Glomerular visceral epithelial cell (primary cell): ENCODE data around the gene ZNF608.

Experiments used
- DNase-seq: peaks from one replicate; pipeline ENCODE4 v3.0.0-alpha.2; 2016; ENCODE audit errors: extremely low spot score

Gene ZNF608

GRCh38 chr5:124736805-124737188, 9.6 kb downstream of the ZNF608 start:
- DNase-seq: no peak

- DNase-seq: no peak
Observed at GRCh38 chr5:124736082-124736804, 10.2 kb downstream of the ZNF608 start.

DNA sequence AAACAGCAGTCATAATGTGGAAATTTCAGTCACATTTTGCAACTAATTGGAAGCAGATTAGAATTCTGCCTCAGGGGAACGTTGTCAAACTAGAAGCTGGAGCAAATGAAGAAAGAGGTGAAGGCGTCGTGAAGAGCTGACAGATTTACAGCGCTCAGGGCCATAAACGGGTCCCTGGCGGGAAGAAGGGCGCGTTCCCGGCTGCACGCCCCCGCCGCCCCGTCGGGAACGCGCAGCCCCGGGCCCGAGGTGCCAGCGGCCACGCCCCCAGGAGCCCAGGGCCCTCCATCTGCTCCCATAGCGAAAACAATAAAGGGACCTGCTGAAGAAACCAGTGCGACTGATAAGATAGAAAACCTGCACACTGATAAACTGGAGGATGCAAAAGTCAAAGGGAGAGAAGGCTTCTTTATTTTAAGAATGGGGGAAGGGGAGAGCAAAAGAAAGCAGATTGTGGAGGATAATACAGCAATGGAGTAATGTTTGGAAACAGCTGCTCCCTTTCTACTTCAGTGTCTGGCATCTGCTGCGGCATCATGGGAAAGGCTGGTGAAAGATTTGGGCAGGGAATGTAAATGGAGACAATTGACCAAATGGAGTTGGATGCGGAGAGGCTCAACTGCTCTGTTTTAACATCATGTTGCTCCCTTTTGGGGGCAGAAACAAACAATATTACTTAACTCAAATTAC, 11.1 kb downstream of the ZNF608 start:
- DNase-seq: no peak

GRCh38 chr5:124734574-124735168, 11.8 kb downstream of the ZNF608 start:
- no peak for DNase-seq

DNA sequence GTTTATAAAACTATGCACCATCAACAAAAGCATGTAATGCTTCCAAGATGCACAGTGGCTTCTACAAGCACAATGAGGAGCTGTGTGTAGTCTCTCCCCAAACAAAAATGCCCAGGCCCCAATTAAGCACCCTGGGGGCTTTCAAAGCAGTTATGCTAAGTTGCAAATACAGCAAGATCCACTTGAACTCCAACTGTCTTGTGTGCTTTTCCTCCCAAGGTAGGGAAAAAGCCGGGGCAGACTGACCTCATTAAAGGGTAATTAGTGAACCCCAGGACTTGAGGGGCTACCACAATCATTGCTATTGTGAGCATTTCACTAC, 13.1 kb downstream of the ZNF608 start:
- DNase-seq: no peak

DNA sequence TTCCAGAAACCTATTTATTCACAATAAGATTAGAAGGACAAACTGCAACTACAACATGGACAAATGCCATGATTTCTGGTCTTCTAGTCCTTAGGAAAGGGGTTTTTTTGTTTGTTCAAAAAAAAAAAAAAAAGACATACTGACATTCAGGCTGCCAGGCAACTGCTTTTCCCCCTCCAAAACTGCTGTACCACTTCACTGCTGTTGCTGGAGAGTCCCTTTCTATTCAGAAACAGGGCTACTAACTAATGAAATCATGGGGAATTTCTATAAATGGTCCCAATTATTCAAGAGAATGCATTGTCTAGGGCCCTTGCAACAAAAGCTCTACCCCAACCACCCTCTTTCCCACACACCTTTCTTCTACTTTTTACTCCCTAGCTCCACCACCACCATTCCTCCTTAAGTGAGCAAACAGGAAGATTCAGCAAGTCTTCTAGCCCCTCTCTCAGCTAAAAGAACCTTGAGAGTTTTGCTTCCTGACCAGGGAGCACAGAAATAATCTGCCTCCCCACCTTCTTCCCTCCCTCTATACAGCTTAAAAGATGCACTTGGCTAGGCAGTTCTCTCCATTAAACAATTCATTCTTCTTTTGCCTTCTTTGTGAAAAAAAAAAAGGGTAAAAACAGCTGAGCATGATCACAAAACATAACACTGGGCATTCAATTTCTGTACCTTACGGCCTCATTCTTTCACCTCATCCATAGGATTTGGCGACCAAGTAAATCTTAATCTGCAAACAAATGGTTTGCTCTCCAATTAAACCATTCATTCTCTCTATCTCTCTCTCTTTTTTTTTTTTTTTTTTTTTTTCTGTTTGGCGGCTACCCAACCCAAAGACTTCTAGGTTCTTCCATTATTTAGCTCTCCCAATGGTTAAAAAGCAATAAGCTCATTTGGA, 13.8 kb downstream of the ZNF608 start:
- no peak for DNase-seq

GRCh38 chr5:124730381-124730780, 16.1 kb downstream of the ZNF608 start:
- no peak for DNase-seq

DNA sequence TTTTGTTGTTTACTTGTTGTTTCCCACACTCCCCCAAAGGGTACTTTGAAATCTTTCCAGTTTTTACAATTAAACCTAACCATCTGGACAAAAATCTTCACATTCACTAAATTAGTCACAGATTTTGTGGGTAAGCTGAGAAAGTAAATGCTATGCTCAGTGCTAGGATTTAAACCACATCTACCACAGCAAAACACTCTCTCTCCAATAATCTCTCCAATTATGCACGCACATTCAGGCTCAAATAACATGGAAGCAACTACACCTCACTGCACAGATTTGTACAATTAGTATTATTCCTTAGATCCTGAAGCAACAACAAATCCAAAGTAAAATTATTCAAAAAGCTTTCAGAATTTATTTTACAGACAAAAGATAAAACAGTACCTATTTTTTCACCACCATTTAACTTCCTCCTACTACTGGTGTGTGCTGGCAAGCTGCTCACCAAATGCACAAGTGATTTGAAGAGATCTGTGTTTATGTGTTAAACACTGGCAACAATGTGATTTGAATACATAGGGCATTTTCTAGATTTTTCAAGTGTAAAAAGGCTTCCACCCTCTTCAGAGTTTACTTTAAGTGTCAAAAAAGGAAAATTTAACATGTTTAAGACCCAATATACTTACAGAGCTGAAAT, 16.6 kb downstream of the ZNF608 start:
- DNase-seq: peak; percentile 67

DNA sequence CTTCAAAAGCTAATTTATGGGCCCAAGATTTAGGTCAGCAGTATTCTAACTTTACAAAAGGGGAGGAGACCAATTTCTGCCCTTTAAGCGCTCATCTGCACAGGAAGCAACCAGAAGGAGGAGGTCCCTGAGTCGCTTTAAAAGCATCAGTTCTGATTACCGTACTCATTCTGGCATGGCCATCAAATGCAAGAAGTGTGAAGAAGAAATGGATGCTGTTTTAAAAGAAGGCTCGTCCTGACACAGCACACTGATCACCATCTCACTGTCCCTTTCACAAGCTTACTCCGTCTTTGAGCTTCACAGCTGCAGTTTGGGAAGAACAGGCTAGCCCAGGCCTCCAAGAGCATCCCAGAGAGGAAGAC, 17.5 kb downstream of the ZNF608 start:
- no peak for DNase-seq

DNA sequence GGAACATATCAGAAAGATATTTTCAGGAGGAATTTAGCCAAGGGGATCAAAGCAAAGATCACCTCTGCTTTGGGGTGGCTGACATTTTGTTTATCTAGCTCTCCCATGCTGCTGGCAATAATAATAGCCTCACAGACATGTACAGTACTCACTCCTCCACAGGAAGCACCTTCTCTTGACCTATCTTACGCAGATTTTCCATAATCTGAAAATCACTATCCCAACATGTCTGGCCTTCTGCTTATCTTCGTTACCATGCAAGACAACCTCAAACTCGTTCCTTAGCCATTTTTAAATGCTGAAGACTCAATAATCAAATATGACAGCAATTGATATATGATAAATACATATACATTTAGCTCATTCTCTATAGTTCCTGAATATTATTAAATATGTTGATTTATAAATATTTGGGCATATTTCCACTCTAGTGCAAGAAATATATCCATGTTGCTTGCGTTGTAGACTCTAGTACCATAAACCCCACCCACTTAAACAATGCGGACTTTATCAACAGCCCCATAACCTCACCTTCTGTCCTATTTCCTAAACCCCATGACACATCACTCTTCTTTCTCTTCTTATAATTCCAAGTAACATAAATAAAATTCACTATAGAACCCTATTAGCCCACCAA, 18.0 kb downstream of the ZNF608 start:
- DNase-seq: no peak

- DNase-seq: no peak
Observed at GRCh38 chr5:124726631-124727362, 19.6 kb downstream of the ZNF608 start.

GRCh38 chr5:124725622-124726258, 20.7 kb downstream of the ZNF608 start:
- no peak for DNase-seq

GRCh38 chr5:124725040-124725434, 21.4 kb downstream of the ZNF608 start:
- DNase-seq: no peak

DNA sequence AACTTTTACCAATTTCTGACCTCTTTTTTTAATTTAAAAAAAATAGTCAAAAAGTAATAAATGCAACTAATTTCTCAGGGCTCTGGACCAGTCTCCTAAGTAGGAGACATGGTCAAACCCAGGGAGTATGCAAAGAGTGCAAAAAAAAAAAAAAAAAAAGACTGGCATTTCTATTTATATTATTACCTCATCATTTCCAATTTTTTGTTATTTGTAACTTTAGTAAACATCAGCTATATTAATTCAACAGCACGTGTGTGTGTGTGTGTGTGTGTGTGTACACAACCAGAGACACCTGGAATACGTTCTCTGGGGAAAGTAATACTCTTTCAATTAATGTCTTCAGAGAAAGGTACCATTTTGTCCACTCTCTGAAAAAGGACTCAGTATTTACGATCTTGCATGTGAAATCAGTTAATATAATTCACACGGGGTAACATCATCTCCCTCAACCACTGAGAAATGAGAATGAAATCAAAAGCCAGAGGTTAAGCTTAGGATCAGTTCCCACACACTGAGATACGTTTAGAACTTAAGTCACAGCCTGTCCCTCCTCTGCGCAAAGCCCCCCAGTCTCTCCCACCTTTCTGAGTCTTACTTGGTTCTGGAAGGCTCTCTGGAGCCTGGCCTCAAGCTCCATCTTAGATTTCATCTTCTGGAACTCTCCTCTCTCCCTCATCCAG, 21.9 kb downstream of the ZNF608 start:
- no peak for DNase-seq

DNA sequence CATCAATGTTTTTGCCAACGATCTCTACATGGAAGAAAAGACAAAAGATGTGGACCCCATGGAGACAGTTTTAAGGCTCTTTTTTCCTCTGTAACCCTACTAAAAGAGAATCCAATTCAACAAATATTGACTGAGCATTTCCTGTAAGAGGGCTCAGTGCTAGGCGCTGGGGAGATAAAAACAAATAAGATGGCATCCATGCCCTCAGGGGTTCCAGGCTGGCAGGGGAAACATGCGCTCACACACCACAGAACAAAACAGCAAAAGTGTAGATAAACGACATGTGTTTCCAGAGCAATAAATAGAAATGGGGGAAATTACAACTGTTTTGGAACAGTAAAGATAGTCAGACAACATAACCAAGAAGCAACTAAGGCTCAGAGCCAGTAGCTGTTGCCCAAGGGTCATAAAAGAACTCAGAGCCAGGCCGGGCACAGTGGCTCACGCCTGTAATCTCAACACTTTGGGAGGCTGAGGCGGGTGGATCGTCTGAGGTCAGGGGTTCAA, 25.2 kb downstream of the ZNF608 start:
- DNase-seq: no peak

DNA sequence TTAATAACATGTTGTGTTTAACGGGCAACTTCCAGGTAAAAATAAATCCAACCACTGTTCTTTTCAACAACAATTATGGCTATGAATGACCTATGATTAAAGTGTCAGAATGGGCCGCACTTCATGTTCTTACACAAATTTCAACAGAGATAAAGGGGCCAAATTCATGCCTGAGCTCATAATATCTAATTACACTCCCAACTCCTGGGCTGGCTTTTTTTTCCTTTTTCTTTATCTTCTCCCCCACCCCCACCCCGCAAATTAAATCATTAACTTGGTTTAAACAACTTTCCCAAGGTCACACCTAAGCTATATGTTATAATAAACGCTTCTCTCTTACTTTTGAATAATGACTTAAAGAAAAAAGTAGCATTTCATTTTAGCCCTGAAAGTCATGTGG, 25.8 kb downstream of the ZNF608 start:
- DNase-seq: no peak

GRCh38 chr5:124719113-124719967, 27.1 kb downstream of the ZNF608 start:
- DNase-seq: no peak

GRCh38 chr5:124718380-124718789, 28.1 kb downstream of the ZNF608 start:
- DNase-seq: no peak
